Lung (tissue), 12 donors: ENCODE results near the gene PDE8A. TPM values are rescaled to one million over a fixed set of nuclear protein-coding genes. Genes with fewer than 3 reads are reported as not detected.
A peak's percentile ranks its signal among the peaks of the same experiment; 100 is the strongest.

ENCODE experiments used
- ATAC-seq: fragments of 200-7000 bp; cut with Tn5 transposase; one replicate; pipeline ENCODE4 v1.9.1; 2020; ENCODE audit warnings: moderate number of reproducible peaks; ENCODE audit not compliant: insufficient read depth, low FRiP score
- DNase-seq, 3 donors: peaks; one replicate each; pipeline ENCODE4 v3.0.0-alpha.2; 2013 to 2017
- H3K27ac ChIP-seq, 2 donors: one replicate each; pipeline ENCODE4 v1.5.1; 2013; ENCODE audit warnings: mild to moderate bottlenecking in 2 of 2, moderate library complexity in 2 of 2, control low read depth in 1 of 2, inconsistent platforms in 1 of 2, low read depth in 1 of 2, low read length in 1 of 2
- H3K27me3 ChIP-seq, 3 donors: one replicate each; pipeline ENCODE4 v1.5.1; 2013; ENCODE audit warnings: low read length in 2 of 3; ENCODE audit not compliant: control insufficient read depth in 3 of 3, insufficient read depth in 3 of 3
- H3K36me3 ChIP-seq, 4 donors: one replicate each; pipeline ENCODE4 v1.5.1; 2013; ENCODE audit warnings: low read length in 4 of 4, mild to moderate bottlenecking in 1 of 4, moderate library complexity in 1 of 4; ENCODE audit not compliant: control insufficient read depth in 4 of 4, insufficient read depth in 4 of 4
- H3K4me1 ChIP-seq, 5 donors: one replicate each; pipeline ENCODE4 v1.5.1; 2013; ENCODE audit warnings: low read length in 5 of 5, mild to moderate bottlenecking in 2 of 5, moderate library complexity in 1 of 5; ENCODE audit not compliant: control insufficient read depth in 5 of 5, insufficient read depth in 5 of 5
- H3K4me3 ChIP-seq: one replicate; pipeline ENCODE4 v1.5.1; 2013; ENCODE audit warnings: mild to moderate bottlenecking, control low read depth, moderate library complexity
- H3K9ac ChIP-seq, 2 donors: one replicate each; pipeline ENCODE4 v1.5.1; 2013; ENCODE audit warnings: low read length in 2 of 2, control low read depth in 1 of 2; ENCODE audit not compliant: insufficient read depth in 1 of 2
- H3K9me3 ChIP-seq, 4 donors: one replicate each; pipeline ENCODE4 v1.5.1; 2013; ENCODE audit warnings: low read length in 3 of 4, mild to moderate bottlenecking in 1 of 4, moderate library complexity in 1 of 4; ENCODE audit not compliant: control insufficient read depth in 4 of 4, insufficient read depth in 3 of 4
- CTCF ChIP-seq: IDR thresholded peaks from 2 replicates; pipeline ENCODE4 v1.5.1; 2012; ENCODE audit warnings: mild to moderate bottlenecking; ENCODE audit errors: control extremely low read depth, extremely low read depth
- WGBS, 2 donors: extraction: QIAGEN DNeasy Blood & Tissue Kit; methylation state at CpG; one replicate each; pipeline ENCODE4 v1.1.7; 2013; 5-methylcytosine and 5-hydroxymethylcytosine counted together
- polyA plus RNA-seq, 2 donors: library from polyadenylated mRNA; stranded (reverse); fragments of 200-250 nt; gene quantifications; one replicate each; pipeline ENCODE4 v1.2.1, GENCODE V29; 2013
- total RNA-seq, 2 donors: library from RNA; depleted of rRNA in 1 of 2; stranded (reverse); fragments of >200 nt in 1 of 2; gene quantifications; one replicate each; pipeline ENCODE4 v1.2.1, GENCODE V29; 2014 to 2021
- donor health status: control.
- donor health status: control.
- donor health status: Bipolar disorder and iron deficiency.
- donor health status: healthy.
- donor health status: DM: yes; HTN: yes; CAD: no.

The PDE8A gene
- total and polyA plus RNA-seq, 4 donors, result 13.7 to 87.7 (median 33.5) TPM

- WGBS, 2 donors, result 93 to 98% methylated on average over 3 of the region's 3 CpGs
These were observed 20.6 kb upstream of the PDE8A start for GRCh38 chr15:84961114-84961452.

GRCh38 chr15:84961707-84962106 lies 19.9 kb upstream of the PDE8A start:
- Histone ChIP-seq H3K27ac (no peak overlapping the region), H3K9ac (no peak overlapping the region), H3K9me3 (peaks cover 0 to 3% (median 1%) of the 10 kb centered on the region in 4 donors), H3K27me3 (no peaks in the 10 kb centered on the region), H3K4me3 (no peak overlapping the region), H3K36me3 (no peaks in the 10 kb centered on the region), H3K4me1 (no peaks in the 10 kb centered on the region)
- WGBS, 2 donors, result 86 to 92% methylated on average over 3 of the region's 3 CpGs
- TF ChIP-seq CTCF, result no peak
- DNase-seq (no peak), ATAC-seq (no peak)

More at GRCh38 chr15:84961114-84961452, 20.6 kb upstream of the PDE8A start:
- Histone ChIP-seq H3K4me1 (no peaks in the 10 kb centered on the region), H3K4me3 (no peak overlapping the region), H3K27ac (no peak overlapping the region), H3K9me3 (peaks cover 0 to 3% (median 1%) of the 10 kb centered on the region in 4 donors), H3K27me3 (no peaks in the 10 kb centered on the region), H3K9ac (peak overlapping the region in 1 of 2 donors; percentile 28), H3K36me3 (no peaks in the 10 kb centered on the region)
- TF ChIP-seq CTCF, result no peak
- no peak for DNase-seq
- ATAC-seq, result no peak

GRCh38 chr15:84962955-84963354 lies 18.7 kb upstream of the PDE8A start:
- Histone ChIP-seq H3K36me3 (no peaks in the 10 kb centered on the region), H3K27me3 (no peaks in the 10 kb centered on the region), H3K4me1 (no peaks in the 10 kb centered on the region), H3K9me3 (peaks cover 0 to 3% (median 1%) of the 10 kb centered on the region in 4 donors), H3K27ac (no peak overlapping the region), H3K9ac (no peak overlapping the region), H3K4me3 (no peak overlapping the region)
- 73 to 83% methylated on average over 3 of the region's 3 CpGs for WGBS, 2 donors
- no peak for TF ChIP-seq CTCF
- DNase-seq (peak in 2 of 3 donors; percentile 30 to 59), ATAC-seq (no peak)

- TF ChIP-seq CTCF, result no peak
- no peak overlapping the region for H3K27ac ChIP-seq
- H3K4me3 ChIP-seq, result no peak overlapping the region
- peaks cover 0 to 3% (median 1%) of the 10 kb centered on the region in 4 donors for H3K9me3 ChIP-seq
- H3K36me3 ChIP-seq, result no peaks in the 10 kb centered on the region
- no peak for DNase-seq
- H3K27me3 ChIP-seq, result no peaks in the 10 kb centered on the region
- WGBS, 2 donors, result 54 to 62% methylated on average over 3 of the region's 3 CpGs
- H3K9ac ChIP-seq, result no peak overlapping the region
- ATAC-seq, result no peak
- no peaks in the 10 kb centered on the region for H3K4me1 ChIP-seq
These were observed 14.3 kb upstream of the PDE8A start for GRCh38 chr15:84967380-84967779.
